Pancreas (tissue), 10 donors: ENCODE data around the gene CCR2. TPM values are rescaled to one million over a fixed set of nuclear protein-coding genes. Genes with fewer than 3 reads are reported as not detected.
A peak's percentile ranks its signal among the peaks of the same experiment; 100 is the strongest.

Source experiments
- ATAC-seq, 4 donors: fragments of 200-7000 bp; cut with Tn5 transposase; one replicate each; pipeline versions ENCODE4 v1.8.0 to v1.9.1; 2020; ENCODE audit warnings: mild to moderate bottlenecking in 4 of 4, moderate library complexity in 4 of 4
- DNase-seq, 6 donors: peaks; one replicate each; pipeline ENCODE4 v3.0.0-alpha.2; 2020
- FAIRE-seq: peaks from 2 replicates; lab custom pipeline; 2012; peaks lifted over from hg19 to GRCh38; lab: Jason Lieb, UNC
- H3K27ac ChIP-seq, 4 donors: fragments of 200-600 bp; sonication (generic); 1 replicate in 3 of 4; 2 replicates in 1 of 4; pipeline versions ENCODE4 v1.5.0 to v1.8.0; 2020
- H3K27me3 ChIP-seq, 4 donors: fragments of 200-600 bp; one replicate each; pipeline ENCODE4 v1.8.0; 2021
- H3K36me3 ChIP-seq, 3 donors: fragments of 200-600 bp; sonication (generic) in 1 of 3; one replicate each; pipeline versions ENCODE4 v1.5.0 to v1.8.0; 2020 to 2021
- H3K4me1 ChIP-seq, 3 donors: fragments of 200-600 bp; one replicate each; pipeline ENCODE4 v1.8.0; 2021
- H3K4me3 ChIP-seq, 4 donors: fragments of 200-600 bp; sonication (generic) in 2 of 4; one replicate each; pipeline versions ENCODE4 v1.5.0 to v1.8.0; 2020 to 2021
- H3K9me3 ChIP-seq, 4 donors: fragments of 200-600 bp; one replicate each; pipeline ENCODE4 v1.8.0; 2021
- CTCF ChIP-seq, 4 donors: fragments of 200-600 bp; sonication (generic) in 3 of 4; IDR thresholded peaks; one replicate each; pipeline versions ENCODE4 v1.5.0 to v1.8.0; 2021; ENCODE audit warnings: antibody characterized with exemption in 4 of 4
- WGBS, 2 donors: extraction: QIAGEN DNeasy Blood & Tissue Kit; methylation state at CpG; one replicate each; pipeline ENCODE4 v1.1.7; 2013; 5-methylcytosine and 5-hydroxymethylcytosine counted together
- intact Hi-C, 3 donors: fragments of 100-400 bp; cut with DNase I; formaldehyde crosslinking; loops; one replicate each; pipeline versions ENCODE4 v1.11.1 to v1.14.2; 2022
- polyA plus RNA-seq, 2 donors: library from polyadenylated mRNA; stranded (reverse); fragments of 200-250 nt; gene quantifications; one replicate each; pipeline ENCODE4 v1.2.3, GENCODE V29; 2013
- total RNA-seq, 6 donors: library from RNA; stranded (reverse); fragmentation: NEBNext Ultra II Directional in 4 of 6; extraction: Animal tissue kit (Norgen Biotek cat#: 25700) in 4 of 6; gene quantifications; one replicate each; pipeline versions ENCODE4 v1.2.1 to v1.2.4, GENCODE V29; 2021 to 2023
- donor health status: healthy with polysubstance abuse.
- donor health status: DM: no; HTN: no; CAD: no; lungs with moderate emphysema.
- donor health status: DM: no; HTN: no; CAD: no.
- donor health status: control.
- donor health status: control.
- donor health status: Bipolar disorder and iron deficiency.
- donor health status: DM: yes; HTN: yes; CAD: no.
- donor health status: DM: no; HTN: no; CAD: no.
- donor health status: DM: no; HTN: no; CAD: no.
- donor health status: DM: yes; HTN: yes; CAD: no.

Gene CCR2
- total and polyA plus RNA-seq, 8 donors: 0.14 to 3.5 (median 0.26) TPM

- Histone ChIP-seq H3K4me1 (no peaks in the 10 kb centered on the region), H3K4me3 (peak within 1 kb of the TSS in 1 of 4 donors; percentile 6), H3K27ac (peak within 1 kb of the TSS in 2 of 4 donors; percentile 9 to 15), H3K27me3 (no peaks in the 10 kb centered on the region), H3K9me3 (no peaks in the 10 kb centered on the region), H3K36me3 (no peaks in the 10 kb centered on the region)
- ATAC-seq (peak in 1 of 4 donors; percentile 16), FAIRE-seq (peak; percentile 5), DNase-seq (no peak)
- WGBS, 2 donors: 47 to 65% methylated on average over 5 of the region's 5 CpGs
- TF ChIP-seq CTCF (IDR thresholded peaks at IDR 0.05): no peak
- intact Hi-C loops: loop anchor here in 1 of 3 donors (10.0 kb wide), 1 partner anchor 286 kb away; no protein-coding TSS in a partner anchor
These were observed 17.1 kb downstream of the CCR2 start, which contains the start of gene CCR5 for GRCh38 chr3:46370839-46371518. Gene CCR5, plus strand, starts transcription at chr3:46370946. Its CDS starts 1,957 bp downstream, at chr3:46372903.

GRCh38 chr3:46371519-46372340, 17.8 kb downstream of the CCR2 start:
- Histone ChIP-seq H3K9me3 (no peaks in the 10 kb centered on the region), H3K27me3 (no peaks in the 10 kb centered on the region), H3K27ac (no peak overlapping the region), H3K4me3 (no peak overlapping the region), H3K4me1 (no peaks in the 10 kb centered on the region), H3K36me3 (no peaks in the 10 kb centered on the region)
- intact Hi-C loops: loop anchor here in 1 of 3 donors (10.0 kb wide), 1 partner anchor 287 kb away; no protein-coding TSS in a partner anchor
- TF ChIP-seq CTCF (IDR thresholded peaks at IDR 0.05): no peak
- DNase-seq (no peak), FAIRE-seq (no peak), ATAC-seq (no peak)
- WGBS, 2 donors: 57 to 60% methylated on average over 10 of the region's 10 CpGs

GRCh38 chr3:46372492-46373359, 18.8 kb downstream of the CCR2 start:
- intact Hi-C loops: loop anchor here in 1 of 3 donors (10.0 kb wide), 1 partner anchor 288 kb away; no protein-coding TSS in a partner anchor
- Histone ChIP-seq H3K27ac (no peak overlapping the region), H3K4me1 (no peaks in the 10 kb centered on the region), H3K36me3 (no peaks in the 10 kb centered on the region), H3K27me3 (no peaks in the 10 kb centered on the region), H3K4me3 (no peak overlapping the region), H3K9me3 (no peaks in the 10 kb centered on the region)
- ATAC-seq (peak in 2 of 4 donors; percentile 63 to 64), DNase-seq (no peak), FAIRE-seq (no peak)
- WGBS, 2 donors: 43 to 58% methylated on average over 9 of the region's 9 CpGs
- peak in 1 of 4 donors; percentile 29 for TF ChIP-seq CTCF (IDR thresholded peaks at IDR 0.05)

- no peaks in the 10 kb centered on the region for H3K4me1 ChIP-seq
- TF ChIP-seq CTCF (IDR thresholded peaks at IDR 0.05): no peak
- H3K27ac ChIP-seq: no peak overlapping the region
- 58 to 65% methylated on average over 3 of the region's 3 CpGs for WGBS, 2 donors
- ATAC-seq (no peak), DNase-seq (no peak), FAIRE-seq (no peak)
- H3K36me3 ChIP-seq: no peaks in the 10 kb centered on the region
- no peak overlapping the region for H3K4me3 ChIP-seq
- no peaks in the 10 kb centered on the region for H3K27me3 ChIP-seq
- intact Hi-C loops: loop anchor here in 1 of 3 donors (10.0 kb wide), 1 partner anchor 290 kb away; no protein-coding TSS in a partner anchor
- H3K9me3 ChIP-seq: no peaks in the 10 kb centered on the region
These were observed 20.8 kb downstream of the CCR2 start for GRCh38 chr3:46374755-46375154.
